Esophagus muscularis mucosa (tissue), 4 donors: ENCODE results near the gene MRLN.

Experiments
- CTCF ChIP-seq, 3 experiments: fragments of 200-600 bp in 2 of 3; fragments of 450-650 bp in 1 of 3; sonication (generic) in 2 of 3; IDR thresholded peaks; one replicate each; pipeline ENCODE4 v1.5.1; 2017 to 2019; ENCODE audit warnings: antibody characterized with exemption in 3 of 3, mild to moderate bottlenecking in 2 of 3, moderate library complexity in 1 of 3
- EP300 ChIP-seq: sonication (generic); formaldehyde crosslinking; IDR thresholded peaks from one replicate; pipeline ENCODE4 v1.6.1; 2017; ENCODE audit warnings: antibody characterized with exemption
- POLR2A ChIP-seq: fragments of 450-650 bp; IDR thresholded peaks from one replicate; pipeline ENCODE4 v1.6.1; 2017; ENCODE audit warnings: antibody characterized with exemption, moderate library complexity, mild to moderate bottlenecking, low read depth
- POLR2AphosphoS5 ChIP-seq, 2 donors: sonication (generic); formaldehyde crosslinking; IDR thresholded peaks; one replicate each; pipeline ENCODE4 v1.6.1; 2017; ENCODE audit warnings: antibody characterized with exemption in 2 of 2

DNA sequence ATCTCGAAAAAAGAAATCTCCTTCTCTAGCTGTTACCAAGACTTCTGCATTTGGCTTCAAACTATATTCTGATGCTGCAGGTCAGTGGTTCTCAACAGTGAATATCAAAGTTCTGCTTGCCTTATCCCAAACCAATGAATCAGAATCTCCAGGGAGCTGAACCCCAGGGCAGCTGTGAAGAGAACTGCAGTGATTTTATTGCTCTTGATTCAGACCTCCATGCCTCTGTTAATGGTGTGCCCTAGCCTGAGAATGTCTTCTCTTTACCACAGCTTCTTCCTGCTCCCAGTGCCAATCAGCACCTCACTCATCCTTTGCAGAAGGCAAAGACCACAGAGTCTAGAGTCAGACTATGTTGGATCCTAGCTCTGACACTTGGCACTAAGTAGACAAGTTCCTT is 46.2 kb upstream of the MRLN start:
- TF ChIP-seq CTCF (IDR thresholded peaks at IDR 0.05) (no peak), POLR2A (no peak), EP300 (no peak), POLR2AphosphoS5 (IDR thresholded peaks at IDR 0.05) (no peak)
